Measurements from ENCODE around the gene HAPLN1.

GRCh38 chr5:83764101-83764500, 43.4 kb upstream of the HAPLN1 start:
- TF ChIP-seq CTCF (IDR thresholded peaks at IDR 0.05; ENCODE audit: low read depth, low read length, poor library complexity, severe bottlenecking) = no peak
- no peak for TF ChIP-seq EZH2phosphoT487 (IDR thresholded peaks at IDR 0.05; ENCODE audit: borderline replicate concordance, low read length)
